CD14-positive monocyte (primary cell): ENCODE measurements around the gene NTM. TPM values are rescaled to one million over a fixed set of nuclear protein-coding genes. Genes with fewer than 3 reads are reported as not detected.

Experiments
- DNase-seq, 3 donors: peaks; one replicate each; pipeline ENCODE4 v3.0.0-alpha.2; 2011 to 2022
- H2AFZ ChIP-seq: 2 replicates; pipeline ENCODE4 v1.6.0; 2012; ENCODE audit warnings: mild to moderate bottlenecking, low read depth, low read length, inconsistent platforms; ENCODE audit not compliant: insufficient read depth, poor library complexity, severe bottlenecking
- H3K27ac ChIP-seq, 2 donors: 1 replicate in 1 of 2; 2 replicates in 1 of 2; pipeline ENCODE4 v1.5.1; 2012 to 2013; ENCODE audit warnings: low read length in 2 of 2, control low read depth in 1 of 2, inconsistent platforms in 1 of 2, low read depth in 1 of 2, mild to moderate bottlenecking in 1 of 2
- H3K27me3 ChIP-seq, 2 donors: one replicate each; pipeline versions ENCODE4 v1.6.0 to v1.6.1; 2011 to 2013; ENCODE audit warnings: low read length in 2 of 2; ENCODE audit not compliant: control insufficient read depth in 2 of 2, insufficient read depth in 2 of 2
- H3K36me3 ChIP-seq, 2 donors: replicated peaks in 1 of 2; 1 replicate in 1 of 2; 2 replicates in 1 of 2; pipeline versions ENCODE4 v1.5.1 to v1.6.1; 2012 to 2013; ENCODE audit warnings: low read length in 2 of 2, control low read depth in 1 of 2, inconsistent platforms in 1 of 2, mild to moderate bottlenecking in 1 of 2; ENCODE audit not compliant: insufficient read depth in 2 of 2, control insufficient read depth in 1 of 2
- H3K4me1 ChIP-seq, 2 donors: 1 replicate in 1 of 2; 2 replicates in 1 of 2; pipeline versions ENCODE4 v1.5.1 to v1.6.1; 2012 to 2013; ENCODE audit warnings: low read length in 2 of 2, control low read depth in 1 of 2, inconsistent platforms in 1 of 2, mild to moderate bottlenecking in 1 of 2, moderate library complexity in 1 of 2; ENCODE audit not compliant: insufficient read depth in 2 of 2, control insufficient read depth in 1 of 2
- H3K4me2 ChIP-seq: replicated peaks from 2 replicates; pipeline ENCODE3; 2012; ENCODE audit warnings: low read length, moderate library complexity, mild to moderate bottlenecking; ENCODE audit not compliant: poor library complexity, severe bottlenecking; ENCODE audit errors: extremely low read depth
- H3K4me3 ChIP-seq, 3 experiments: fragments of 200-600 bp in 1 of 3; sonication (generic) in 1 of 3; replicated peaks in 1 of 3; 1 replicate in 2 of 3; 2 replicates in 1 of 3; pipeline ENCODE4 v1.5.1; 2011 to 2013; ENCODE audit warnings: low read length in 3 of 3, mild to moderate bottlenecking in 3 of 3, control low read depth in 2 of 3, low read depth in 2 of 3, inconsistent platforms in 1 of 3, moderate library complexity in 1 of 3
- H3K79me2 ChIP-seq: 2 replicates; pipeline ENCODE4 v1.6.0; 2012; ENCODE audit warnings: mild to moderate bottlenecking, control low read depth, inconsistent platforms, low read length, moderate library complexity; ENCODE audit not compliant: insufficient read depth
- H3K9ac ChIP-seq: 2 replicates; pipeline ENCODE4 v1.6.0; 2017; ENCODE audit warnings: low read length, mild to moderate bottlenecking; ENCODE audit not compliant: insufficient read depth, poor library complexity, severe bottlenecking
- H3K9me3 ChIP-seq, 2 donors: replicated peaks in 1 of 2; 1 replicate in 1 of 2; 2 replicates in 1 of 2; pipeline versions ENCODE4 v1.5.1 to v1.6.1; 2012 to 2013; ENCODE audit warnings: low read length in 2 of 2, control low read depth in 1 of 2; ENCODE audit not compliant: control insufficient read depth in 1 of 2, insufficient read depth in 1 of 2
- H4K20me1 ChIP-seq: 2 replicates; pipeline ENCODE4 v1.6.0; 2012; ENCODE audit warnings: mild to moderate bottlenecking, low read length, control low read depth, moderate library complexity; ENCODE audit not compliant: insufficient read depth
- H3K27ac Mint-ChIP-seq, 7 donors: one replicate each; pipeline ENCODE4 v1.8.0; 2020; ENCODE audit warnings: mild to moderate bottlenecking in 7 of 7, mixed read lengths in 7 of 7, moderate library complexity in 6 of 7, inconsistent platforms in 2 of 7
- H3K27me3 Mint-ChIP-seq, 3 donors: one replicate each; pipeline ENCODE4 v1.8.0; 2021 to 2022; ENCODE audit warnings: low read depth in 3 of 3, mild to moderate bottlenecking in 3 of 3, mixed read lengths in 3 of 3, moderate library complexity in 3 of 3, inconsistent platforms in 1 of 3
- H3K36me3 Mint-ChIP-seq, 2 donors: one replicate each; pipeline ENCODE4 v1.8.0; 2020; ENCODE audit warnings: mixed read lengths in 2 of 2, inconsistent platforms in 1 of 2, mild to moderate bottlenecking in 1 of 2
- H3K4me1 Mint-ChIP-seq: one replicate; pipeline ENCODE4 v1.8.0; 2020; ENCODE audit warnings: mild to moderate bottlenecking, mixed read lengths
- H3K4me3 Mint-ChIP-seq, 2 donors: one replicate each; pipeline ENCODE4 v1.8.0; 2020; ENCODE audit warnings: mild to moderate bottlenecking in 2 of 2, mixed read lengths in 2 of 2, moderate library complexity in 1 of 2
- H3K9me3 Mint-ChIP-seq, 7 donors: one replicate each; pipeline ENCODE4 v1.8.0; 2020 to 2022; ENCODE audit warnings: mixed read lengths in 7 of 7, mild to moderate bottlenecking in 6 of 7, moderate library complexity in 6 of 7, inconsistent platforms in 2 of 7
- WGBS: methylation state at CpG from one replicate; pipeline ENCODE4 v1.1.5; 2013; ENCODE audit warnings: missing lambda C conversion rate; ENCODE audit not compliant: insufficient coverage; 5-methylcytosine and 5-hydroxymethylcytosine counted together
- intact Hi-C, 2 donors: fragments of 100-400 bp; cut with micrococcal nuclease; formaldehyde crosslinking; loops; one replicate each; pipeline versions ENCODE4 v1.15.0 to v1.15.1; 2023
- polyA plus RNA-seq, 3 donors: library from polyadenylated mRNA; depleted of rRNA in 1 of 3; unstranded in 2 of 3; stranded (reverse) in 1 of 3; fragments of 300-500 nt in 2 of 3; fragments of >200 nt in 1 of 3; fragmentation: Illumina TruSeq in 2 of 3; gene quantifications; 1 replicate in 2 of 3; 2 replicates in 1 of 3; pipeline ENCODE4 v1.2.3, GENCODE V29; 2012 to 2021
- TF ChIP-seq, protein P1 (sequence below): fragments of 200-600 bp; IDR thresholded peaks from one replicate; pipeline ENCODE4 v1.8.0; 2022; ENCODE audit warnings: antibody characterized with exemption, mild to moderate bottlenecking

NTM gene
- polyA plus RNA-seq, 3 donors = not detected

DNA sequence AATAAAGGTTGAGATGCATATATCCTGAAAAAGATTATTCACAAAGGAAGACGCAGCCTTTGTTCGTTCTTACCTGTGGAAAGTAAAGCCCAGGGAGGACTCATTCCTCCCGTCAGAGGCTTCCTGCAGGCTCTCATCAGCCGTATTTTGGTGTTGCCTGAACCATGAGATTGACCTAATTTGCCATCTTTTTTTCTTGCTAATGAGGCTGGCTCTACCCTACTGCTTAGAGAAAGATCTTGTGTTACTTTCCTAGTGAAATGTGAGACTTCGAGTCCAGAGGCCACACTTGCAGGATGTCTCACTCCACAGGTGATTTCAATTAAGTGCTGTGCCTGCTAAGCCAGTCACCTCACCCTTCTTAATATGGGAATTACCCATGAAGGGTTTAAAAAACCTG lies 269.9 kb downstream of the NTM start:
- Histone ChIP-seq H4K20me1 (no peaks in the 10 kb centered on the region), H3K36me3 (no peaks in the 10 kb centered on the region), H3K4me3 (no peak overlapping the region), H3K4me2 (no peak overlapping the region), H3K79me2 (no peaks in the 10 kb centered on the region), H3K27ac (no peak overlapping the region), H3K9ac (no peak overlapping the region), H3K4me1 (no peaks in the 10 kb centered on the region), H3K27me3 (no peaks in the 10 kb centered on the region), H3K9me3 (no peaks in the 10 kb centered on the region), H2AFZ (no peak overlapping the region)
- peaks cover 1 to 6% (median 2%) of the 10 kb centered on the region in 3 donors for H3K27me3 Mint-ChIP-seq
- WGBS = 57% methylated on average over 5 of the region's 5 CpGs
- H3K4me3 Mint-ChIP-seq = no peak overlapping the region
- DNase-seq = no peak
- no peaks in the 10 kb centered on the region for H3K36me3 Mint-ChIP-seq
- TF ChIP-seq, protein P1, sequence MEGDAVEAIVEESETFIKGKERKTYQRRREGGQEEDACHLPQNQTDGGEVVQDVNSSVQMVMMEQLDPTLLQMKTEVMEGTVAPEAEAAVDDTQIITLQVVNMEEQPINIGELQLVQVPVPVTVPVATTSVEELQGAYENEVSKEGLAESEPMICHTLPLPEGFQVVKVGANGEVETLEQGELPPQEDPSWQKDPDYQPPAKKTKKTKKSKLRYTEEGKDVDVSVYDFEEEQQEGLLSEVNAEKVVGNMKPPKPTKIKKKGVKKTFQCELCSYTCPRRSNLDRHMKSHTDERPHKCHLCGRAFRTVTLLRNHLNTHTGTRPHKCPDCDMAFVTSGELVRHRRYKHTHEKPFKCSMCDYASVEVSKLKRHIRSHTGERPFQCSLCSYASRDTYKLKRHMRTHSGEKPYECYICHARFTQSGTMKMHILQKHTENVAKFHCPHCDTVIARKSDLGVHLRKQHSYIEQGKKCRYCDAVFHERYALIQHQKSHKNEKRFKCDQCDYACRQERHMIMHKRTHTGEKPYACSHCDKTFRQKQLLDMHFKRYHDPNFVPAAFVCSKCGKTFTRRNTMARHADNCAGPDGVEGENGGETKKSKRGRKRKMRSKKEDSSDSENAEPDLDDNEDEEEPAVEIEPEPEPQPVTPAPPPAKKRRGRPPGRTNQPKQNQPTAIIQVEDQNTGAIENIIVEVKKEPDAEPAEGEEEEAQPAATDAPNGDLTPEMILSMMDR = no peak
- no peaks in the 10 kb centered on the region for H3K9me3 Mint-ChIP-seq
- H3K27ac Mint-ChIP-seq = no peak overlapping the region
- intact Hi-C loops = no loop called here
- H3K4me1 Mint-ChIP-seq = no peaks in the 10 kb centered on the region

DNA sequence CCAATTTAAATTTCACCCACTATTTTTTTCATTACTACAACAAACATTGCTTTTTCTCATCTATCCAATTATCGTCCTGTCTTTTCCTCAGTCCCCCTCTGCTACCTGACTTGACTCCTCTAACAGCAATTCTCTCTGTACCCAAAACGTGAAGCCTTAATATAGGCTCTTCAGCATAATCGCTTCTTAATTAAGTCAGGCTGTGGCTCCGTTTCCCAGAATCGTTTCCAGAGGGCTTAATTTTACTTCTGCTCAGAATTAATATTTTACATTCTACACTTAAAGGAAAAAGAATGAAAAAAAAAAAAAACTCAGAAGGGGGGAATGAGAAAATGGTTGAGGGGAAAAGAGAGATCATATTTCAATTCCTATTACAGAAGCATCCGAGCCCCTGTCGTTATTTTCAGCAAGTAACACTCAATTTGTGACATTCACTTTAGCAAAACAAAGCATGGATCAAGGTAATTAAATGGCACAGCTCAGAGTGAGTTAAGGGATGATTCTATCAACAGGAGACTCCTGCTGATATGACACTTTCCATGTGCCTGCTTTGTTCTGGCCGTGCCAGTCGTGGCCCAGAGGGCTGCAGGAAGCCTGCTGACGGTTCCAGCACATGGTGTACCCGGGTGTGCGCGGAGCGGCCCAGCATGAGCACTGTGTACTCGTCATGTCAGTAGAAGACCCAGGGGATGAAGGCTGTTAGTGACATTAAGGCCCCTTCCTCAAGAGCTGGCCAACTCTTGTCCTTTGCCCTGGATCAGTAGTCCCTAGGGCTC lies 272.5 kb downstream of the NTM start:
- no peak overlapping the region for H3K27ac Mint-ChIP-seq
- TF ChIP-seq, protein P1 = no peak
- Histone ChIP-seq H3K27me3 (no peaks in the 10 kb centered on the region), H3K4me2 (no peak overlapping the region), H3K79me2 (no peaks in the 10 kb centered on the region), H3K4me3 (no peak overlapping the region), H3K27ac (no peak overlapping the region), H3K9ac (no peak overlapping the region), H3K4me1 (no peaks in the 10 kb centered on the region), H2AFZ (no peak overlapping the region), H4K20me1 (no peaks in the 10 kb centered on the region), H3K36me3 (no peaks in the 10 kb centered on the region), H3K9me3 (no peaks in the 10 kb centered on the region)
- DNase-seq = no peak
- peaks cover 0 to 1% (median 0%) of the 10 kb centered on the region in 7 donors for H3K9me3 Mint-ChIP-seq
- H3K4me1 Mint-ChIP-seq = no peaks in the 10 kb centered on the region
- no peaks in the 10 kb centered on the region for H3K36me3 Mint-ChIP-seq
- intact Hi-C loops = no loop called here
- peaks cover 0 to 6% (median 3%) of the 10 kb centered on the region in 3 donors for H3K27me3 Mint-ChIP-seq
- no peak overlapping the region for H3K4me3 Mint-ChIP-seq
- WGBS = 89% methylated on average over 10 of the region's 15 CpGs
